ENCODE results near the gene SH2D5.
A peak's percentile ranks its signal among the peaks of the same experiment; 100 is the strongest.
"Not testable (repeated sequence)": the region's sequence is repeated elsewhere in the genome, so short reads cannot be mapped to it uniquely, and the experiment has no call there.

Gene SH2D5

GRCh38 chr1:20727746-20728316 is 4.7 kb downstream of the SH2D5 start:
- DNase-seq, result no peak

GRCh38 chr1:20726932-20727745 is 5.4 kb downstream of the SH2D5 start:
- no peak for DNase-seq

- DNase-seq, result no peak
Measured at GRCh38 chr1:20726118-20726911, 6.2 kb downstream of the SH2D5 start.

- no peak for DNase-seq
Measured at GRCh38 chr1:20725189-20726117, 7.0 kb downstream of the SH2D5 start.

GRCh38 chr1:20724364-20725188 is 7.9 kb downstream of the SH2D5 start:
- DNase-seq, result no peak

GRCh38 chr1:20723537-20724363 is 8.8 kb downstream of the SH2D5 start:
- no peak for DNase-seq

GRCh38 chr1:20723159-20723536 is 9.4 kb downstream of the SH2D5 start:
- no peak for DNase-seq

GRCh38 chr1:20721117-20722061 is 11.1 kb downstream of the SH2D5 start:
- no peak for DNase-seq

GRCh38 chr1:20720631-20721091 is 11.8 kb downstream of the SH2D5 start:
- DNase-seq, result no peak

GRCh38 chr1:20719871-20720620 is 12.5 kb downstream of the SH2D5 start:
- DNase-seq, result no peak

GRCh38 chr1:20719261-20719660 is 13.2 kb downstream of the SH2D5 start:
- no peak for DNase-seq

GRCh38 chr1:20718343-20718882 is 14.1 kb downstream of the SH2D5 start:
- not testable (repeated sequence) for DNase-seq

GRCh38 chr1:20717452-20718342 is 14.8 kb downstream of the SH2D5 start, which contains the start of gene KIF17:
KIF17 (minus strand) TSS chr1:20718007; CDS start chr1:20717706, 301 bp downstream.
- DNase-seq, result peak; percentile 48 to 63 (median 60)

- DNase-seq, result no peak
Measured at GRCh38 chr1:20716232-20716631, 16.3 kb downstream of the SH2D5 start.

GRCh38 chr1:20715406-20715805 is 17.1 kb downstream of the SH2D5 start:
- DNase-seq, result no peak

GRCh38 chr1:20713440-20713839 is 19.1 kb downstream of the SH2D5 start:
- DNase-seq, result no peak

- DNase-seq, result no peak
Measured at GRCh38 chr1:20712215-20712577, 20.3 kb downstream of the SH2D5 start.
